RKO (cell line): ENCODE data around the gene SKIC8.
"Not testable (repeated sequence)": the region's sequence is repeated elsewhere in the genome, so short reads cannot be mapped to it uniquely, and the experiment has no call there.

Experiments
- DNase-seq: peaks from one replicate; pipeline ENCODE4 v3.0.0-alpha.2; 2016; ENCODE audit warnings: low spot score

SKIC8 gene

GRCh38 chr15:78255421-78256043 lies 43.9 kb downstream of the SKIC8 start:
- no peak for DNase-seq

GRCh38 chr15:78251136-78251535 lies 48.3 kb downstream of the SKIC8 start:
- DNase-seq, result no peak

- no peak for DNase-seq
Measured at GRCh38 chr15:78249131-78249530, 50.3 kb downstream of the SKIC8 start.

- no peak for DNase-seq
Measured at GRCh38 chr15:78247911-78248310, 51.5 kb downstream of the SKIC8 start.

- DNase-seq, result not testable (repeated sequence)
Measured at GRCh38 chr15:78245976-78246620, 53.3 kb downstream of the SKIC8 start.

- not testable (repeated sequence) for DNase-seq
Measured at GRCh38 chr15:78245392-78245791, 54.0 kb downstream of the SKIC8 start.

- no peak for DNase-seq
Measured at GRCh38 chr15:78244893-78245292, 54.5 kb downstream of the SKIC8 start.

- DNase-seq, result no peak
Measured at GRCh38 chr15:78244101-78244500, 55.3 kb downstream of the SKIC8 start.

GRCh38 chr15:78243491-78243941 lies 55.9 kb downstream of the SKIC8 start:
- no peak for DNase-seq

- DNase-seq, result no peak
Measured at GRCh38 chr15:78243058-78243457, 56.4 kb downstream of the SKIC8 start.

- DNase-seq, result no peak
Measured at GRCh38 chr15:78242128-78242527, 57.3 kb downstream of the SKIC8 start.

- DNase-seq, result peak; percentile 66
Measured at GRCh38 chr15:78241017-78241416, 58.4 kb downstream of the SKIC8 start.

GRCh38 chr15:78239811-78240210 lies 59.6 kb downstream of the SKIC8 start:
- DNase-seq, result no peak

- DNase-seq, result no peak
Measured at GRCh38 chr15:78237146-78237545, 62.3 kb downstream of the SKIC8 start.

- no peak for DNase-seq
Measured at GRCh38 chr15:78236491-78236890, 62.9 kb downstream of the SKIC8 start.

- DNase-seq, result no peak
Measured at GRCh38 chr15:78234515-78235040, 64.8 kb downstream of the SKIC8 start, which contains the start of gene ACSBG1. TSS of gene ACSBG1 (minus strand) at chr15:78234565. CDS start at chr15:78234501, 64 bp downstream.

GRCh38 chr15:78233496-78233895 lies 65.9 kb downstream of the SKIC8 start:
- DNase-seq, result no peak
